Osteoblast (primary cell): ENCODE data around the gene SEC24C. TPM values are rescaled to one million over a fixed set of nuclear protein-coding genes. Genes with fewer than 3 reads are reported as not detected.

Experiments used
- DNase-seq: peaks from one replicate; pipeline ENCODE4 v3.0.0; 2011; ENCODE audit warnings: low spot score, mixed read lengths; ENCODE audit not compliant: insufficient read length; ENCODE audit errors: missing footprints
- H2AFZ ChIP-seq: 2 replicates; pipeline ENCODE4 v1.6.0; 2011; ENCODE audit warnings: mild to moderate bottlenecking, low read length
- H3K27ac ChIP-seq: 2 replicates; pipeline ENCODE4 v1.5.1; 2011; ENCODE audit warnings: mild to moderate bottlenecking, low read depth, low read length, moderate library complexity
- H3K27me3 ChIP-seq: 2 replicates; pipeline ENCODE4 v1.6.0; 2012; ENCODE audit warnings: mild to moderate bottlenecking, control low read depth, inconsistent platforms, low read length, moderate library complexity; ENCODE audit not compliant: insufficient read depth
- H3K36me3 ChIP-seq: 2 replicates; pipeline ENCODE4 v1.5.1; 2011; ENCODE audit warnings: mild to moderate bottlenecking, low read length, control low read depth, moderate library complexity; ENCODE audit not compliant: insufficient read depth
- H3K4me1 ChIP-seq: 2 replicates; pipeline ENCODE4 v1.5.1; 2011; ENCODE audit warnings: mild to moderate bottlenecking, low read length, control low read depth, moderate library complexity; ENCODE audit not compliant: insufficient read depth
- H3K4me2 ChIP-seq: 2 replicates; pipeline ENCODE4 v1.6.0; 2011; ENCODE audit warnings: mild to moderate bottlenecking, low read length; ENCODE audit not compliant: insufficient read depth
- H3K4me3 ChIP-seq: fragments of 200-600 bp; sonication (generic); 3 replicates; pipeline ENCODE4 v1.5.1; 2012; ENCODE audit warnings: mild to moderate bottlenecking, low read length, inconsistent platforms; ENCODE audit not compliant: insufficient read depth
- H3K79me2 ChIP-seq: 2 replicates; pipeline ENCODE4 v1.6.0; 2012; ENCODE audit warnings: mild to moderate bottlenecking, low read length, control low read depth, inconsistent platforms; ENCODE audit not compliant: insufficient read depth
- H3K9me3 ChIP-seq: 2 replicates; pipeline ENCODE4 v1.5.1; 2011; ENCODE audit warnings: low read depth, low read length, control low read depth
- H4K20me1 ChIP-seq: 2 replicates; pipeline ENCODE4 v1.6.0; 2012; ENCODE audit warnings: mild to moderate bottlenecking, low read length, control low read depth; ENCODE audit not compliant: insufficient read depth
- total RNA-seq: library from RNA; depleted of rRNA; stranded (reverse); fragments of >200 nt; gene quantifications from 2 replicates; pipeline ENCODE4 v1.2.3, GENCODE V29; 2012
- TF ChIP-seq, protein P1 (sequence below): IDR thresholded peaks from 2 replicates; pipeline ENCODE4 v1.5.1; 2011; ENCODE audit warnings: mild to moderate bottlenecking, low read depth, low read length, moderate library complexity; ENCODE audit errors: extremely low read depth

SEC24C gene
- total RNA-seq, 1 donor, result 28.6 TPM

DNA sequence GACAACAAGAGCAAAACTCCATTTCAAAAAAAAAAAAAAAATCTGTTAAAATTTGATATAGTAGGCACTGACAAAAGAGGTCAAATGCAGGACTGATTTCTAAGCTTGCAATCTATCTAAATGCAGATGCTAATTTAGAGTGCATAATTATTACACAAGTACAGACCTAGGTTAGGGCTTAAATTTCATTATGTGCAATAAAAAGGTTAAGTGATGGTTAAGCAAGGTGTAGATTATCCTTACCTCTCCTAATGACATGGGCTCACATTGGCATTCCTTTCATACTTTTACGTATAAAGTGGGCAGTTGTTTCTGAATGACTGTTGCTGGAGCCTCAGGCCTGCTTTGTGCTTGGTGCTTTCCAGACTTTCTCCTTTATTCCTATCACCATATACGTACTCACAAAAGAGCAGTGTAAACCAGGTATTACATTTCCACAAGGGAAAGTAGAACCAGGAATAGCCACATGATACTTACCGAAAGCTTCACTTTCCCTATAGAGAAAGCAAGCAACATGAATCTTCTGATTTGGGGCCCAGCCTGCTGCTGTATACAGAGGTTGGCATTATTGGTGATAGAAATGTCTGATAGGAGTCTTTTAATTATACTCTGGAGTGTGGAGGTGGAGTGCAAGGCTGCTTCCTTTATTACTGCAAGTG is 35.5 kb downstream of the SEC24C start:
- Histone ChIP-seq H3K9me3 (no peaks in the 10 kb centered on the region), H3K79me2 (peaks cover 83% of the 10 kb centered on the region), H3K4me3 (no peak overlapping the region), H2AFZ (no peak overlapping the region), H3K4me2 (no peak overlapping the region), H3K27me3 (no peaks in the 10 kb centered on the region), H3K36me3 (peaks cover 38% of the 10 kb centered on the region), H3K27ac (no peak overlapping the region), H3K4me1 (peaks cover 35% of the 10 kb centered on the region), H4K20me1 (peaks cover 11% of the 10 kb centered on the region)
- TF ChIP-seq, protein P1, sequence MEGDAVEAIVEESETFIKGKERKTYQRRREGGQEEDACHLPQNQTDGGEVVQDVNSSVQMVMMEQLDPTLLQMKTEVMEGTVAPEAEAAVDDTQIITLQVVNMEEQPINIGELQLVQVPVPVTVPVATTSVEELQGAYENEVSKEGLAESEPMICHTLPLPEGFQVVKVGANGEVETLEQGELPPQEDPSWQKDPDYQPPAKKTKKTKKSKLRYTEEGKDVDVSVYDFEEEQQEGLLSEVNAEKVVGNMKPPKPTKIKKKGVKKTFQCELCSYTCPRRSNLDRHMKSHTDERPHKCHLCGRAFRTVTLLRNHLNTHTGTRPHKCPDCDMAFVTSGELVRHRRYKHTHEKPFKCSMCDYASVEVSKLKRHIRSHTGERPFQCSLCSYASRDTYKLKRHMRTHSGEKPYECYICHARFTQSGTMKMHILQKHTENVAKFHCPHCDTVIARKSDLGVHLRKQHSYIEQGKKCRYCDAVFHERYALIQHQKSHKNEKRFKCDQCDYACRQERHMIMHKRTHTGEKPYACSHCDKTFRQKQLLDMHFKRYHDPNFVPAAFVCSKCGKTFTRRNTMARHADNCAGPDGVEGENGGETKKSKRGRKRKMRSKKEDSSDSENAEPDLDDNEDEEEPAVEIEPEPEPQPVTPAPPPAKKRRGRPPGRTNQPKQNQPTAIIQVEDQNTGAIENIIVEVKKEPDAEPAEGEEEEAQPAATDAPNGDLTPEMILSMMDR, result no peak
- peak; percentile 48 for DNase-seq

DNA sequence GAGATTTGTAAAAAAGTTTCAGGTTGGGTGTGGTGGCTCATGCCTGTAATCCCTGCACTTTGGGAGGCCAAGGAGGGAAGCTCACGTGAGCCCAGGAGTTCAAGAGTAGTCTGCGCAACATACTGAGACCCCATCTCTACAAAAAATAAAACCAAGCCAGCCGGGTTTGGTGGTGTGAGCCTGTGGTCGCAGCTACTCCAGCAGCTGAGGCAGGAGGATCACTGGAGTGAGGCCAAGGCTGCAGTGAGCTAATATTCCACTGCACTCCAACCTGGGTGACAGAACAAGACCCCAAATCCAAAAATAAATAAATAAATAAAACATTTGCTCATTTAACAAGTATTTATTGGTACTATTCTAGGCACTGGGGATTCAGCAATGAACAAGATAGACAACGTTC is 36.1 kb downstream of the SEC24C start:
- peaks cover 32% of the 10 kb centered on the region for H3K36me3 ChIP-seq

DNA sequence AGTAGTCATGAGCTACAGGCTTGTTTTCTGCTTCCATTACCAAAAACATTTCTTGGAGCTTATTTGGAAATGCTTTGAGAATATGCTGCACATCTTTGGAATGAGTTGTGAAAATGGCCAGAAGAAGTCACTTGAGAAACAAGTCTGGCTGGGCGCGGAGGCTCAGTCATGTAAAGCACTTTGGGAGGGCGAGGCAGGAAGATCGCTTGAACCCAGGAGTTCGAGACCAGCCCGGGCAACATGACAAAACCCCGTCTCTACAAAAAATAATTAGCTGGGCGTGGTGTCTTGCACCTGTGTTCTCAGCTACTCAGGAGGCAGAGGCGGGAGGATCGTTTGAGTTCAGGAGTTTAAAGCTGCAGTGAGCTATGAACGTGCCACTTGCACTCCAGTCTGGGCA is 36.8 kb downstream of the SEC24C start:
- Histone ChIP-seq H3K4me3 (peak overlapping the region; percentile 86), H3K4me1 (peaks cover 28% of the 10 kb centered on the region), H3K27me3 (no peaks in the 10 kb centered on the region), H3K4me2 (peak overlapping the region; percentile 94), H3K36me3 (peaks cover 26% of the 10 kb centered on the region), H3K79me2 (peaks cover 74% of the 10 kb centered on the region), H3K27ac (peak overlapping the region; percentile 72), H2AFZ (no peak overlapping the region), H4K20me1 (peaks cover 2% of the 10 kb centered on the region), H3K9me3 (no peaks in the 10 kb centered on the region)
- DNase-seq, result no peak
- TF ChIP-seq, protein P1, result no peak

More for the DNA sequence above, 36.1 kb downstream of the SEC24C start:
- DNase-seq, result no peak
- peak overlapping the region; percentile 94 for H3K4me2 ChIP-seq
- peak overlapping the region; percentile 72 for H3K27ac ChIP-seq
- peaks cover 77% of the 10 kb centered on the region for H3K79me2 ChIP-seq
- no peak overlapping the region for H2AFZ ChIP-seq
- no peaks in the 10 kb centered on the region for H3K9me3 ChIP-seq
- peaks cover 33% of the 10 kb centered on the region for H3K4me1 ChIP-seq
- no peaks in the 10 kb centered on the region for H3K27me3 ChIP-seq
- no peak overlapping the region for H3K4me3 ChIP-seq
- TF ChIP-seq, protein P1, result no peak
- peaks cover 5% of the 10 kb centered on the region for H4K20me1 ChIP-seq

DNA sequence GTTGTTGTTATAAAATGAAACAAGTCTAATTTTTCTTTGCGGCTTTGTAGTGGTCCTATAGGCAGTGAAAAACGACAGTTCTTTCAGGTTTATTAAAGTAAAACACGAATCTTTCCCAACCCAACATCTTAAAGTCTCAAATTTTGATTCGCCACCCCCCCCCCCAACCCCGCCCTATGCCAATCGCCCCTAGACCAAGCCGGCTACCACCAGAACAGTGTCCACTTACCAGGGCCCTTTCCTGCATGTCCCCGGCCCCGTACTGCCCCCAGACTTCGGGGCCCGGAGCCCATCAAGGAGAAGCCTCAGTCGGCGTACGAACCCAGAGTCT is 37.3 kb downstream of the SEC24C start:
- TF ChIP-seq, protein P1, result no peak
- Histone ChIP-seq H3K9me3 (no peaks in the 10 kb centered on the region), H3K4me1 (peaks cover 30% of the 10 kb centered on the region), H4K20me1 (peaks cover 8% of the 10 kb centered on the region), H3K4me2 (peak overlapping the region; percentile 94), H3K27ac (peak overlapping the region; percentile 72), H3K27me3 (no peaks in the 10 kb centered on the region), H2AFZ (peak overlapping the region; percentile 79), H3K36me3 (peaks cover 21% of the 10 kb centered on the region), H3K4me3 (peak overlapping the region; percentile 86), H3K79me2 (peaks cover 75% of the 10 kb centered on the region)
- no peak for DNase-seq
